Superior temporal gyrus (tissue), 1 donor: ENCODE measurements around the gene SORCS2.

Source experiments
- DNase-seq: peaks from one replicate; pipeline ENCODE4 v3.0.0-alpha.2; 2016; ENCODE audit errors: extremely low spot score

The SORCS2 gene

DNA sequence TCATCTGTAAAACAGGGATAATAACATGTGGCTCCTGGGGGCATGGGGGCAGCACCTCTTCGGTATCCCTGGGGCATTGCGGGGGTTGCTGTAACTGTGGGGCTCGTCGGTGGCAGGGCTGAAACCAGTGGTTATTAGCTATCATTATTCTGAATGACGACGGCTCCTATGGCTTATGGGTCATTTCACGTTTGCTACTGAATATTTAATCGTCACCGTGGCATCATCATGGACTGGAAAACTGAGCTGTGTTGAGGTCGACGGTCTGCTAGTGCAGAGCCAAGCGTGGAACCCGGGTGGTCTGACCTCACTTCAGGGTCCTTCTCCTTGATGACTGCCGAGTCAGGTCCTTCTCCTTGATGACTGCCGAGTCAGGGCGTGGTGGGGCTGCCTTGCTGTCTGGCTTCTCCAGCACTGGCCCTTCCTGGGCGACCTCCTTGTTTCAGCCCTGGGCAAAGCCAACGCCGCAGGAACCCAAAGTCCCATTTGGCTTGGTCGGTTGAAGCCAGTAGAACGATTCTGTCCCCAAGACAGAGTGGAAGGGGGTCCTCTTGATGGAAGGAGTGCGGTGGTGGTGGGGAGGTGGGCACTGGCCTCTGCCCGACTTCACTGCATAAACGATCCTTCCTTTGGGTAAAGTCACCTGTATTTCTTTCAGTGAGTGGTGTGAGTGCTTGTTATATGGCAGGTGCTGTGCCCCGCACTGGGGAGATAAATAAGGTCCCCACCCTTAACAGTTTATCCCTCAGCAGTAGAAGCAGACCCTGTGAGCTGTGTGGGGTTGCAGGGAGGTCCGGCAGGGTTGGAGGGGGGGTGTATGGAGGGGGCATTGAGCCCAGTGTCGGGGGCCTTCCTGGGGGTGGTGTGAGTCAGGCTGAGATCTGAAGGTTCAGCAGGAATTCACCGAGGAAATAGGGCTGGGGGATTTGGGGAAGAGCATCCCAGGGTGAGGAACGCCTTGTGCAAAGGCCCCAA, 201.6 kb downstream of the SORCS2 start:
- DNase-seq = no peak

DNA sequence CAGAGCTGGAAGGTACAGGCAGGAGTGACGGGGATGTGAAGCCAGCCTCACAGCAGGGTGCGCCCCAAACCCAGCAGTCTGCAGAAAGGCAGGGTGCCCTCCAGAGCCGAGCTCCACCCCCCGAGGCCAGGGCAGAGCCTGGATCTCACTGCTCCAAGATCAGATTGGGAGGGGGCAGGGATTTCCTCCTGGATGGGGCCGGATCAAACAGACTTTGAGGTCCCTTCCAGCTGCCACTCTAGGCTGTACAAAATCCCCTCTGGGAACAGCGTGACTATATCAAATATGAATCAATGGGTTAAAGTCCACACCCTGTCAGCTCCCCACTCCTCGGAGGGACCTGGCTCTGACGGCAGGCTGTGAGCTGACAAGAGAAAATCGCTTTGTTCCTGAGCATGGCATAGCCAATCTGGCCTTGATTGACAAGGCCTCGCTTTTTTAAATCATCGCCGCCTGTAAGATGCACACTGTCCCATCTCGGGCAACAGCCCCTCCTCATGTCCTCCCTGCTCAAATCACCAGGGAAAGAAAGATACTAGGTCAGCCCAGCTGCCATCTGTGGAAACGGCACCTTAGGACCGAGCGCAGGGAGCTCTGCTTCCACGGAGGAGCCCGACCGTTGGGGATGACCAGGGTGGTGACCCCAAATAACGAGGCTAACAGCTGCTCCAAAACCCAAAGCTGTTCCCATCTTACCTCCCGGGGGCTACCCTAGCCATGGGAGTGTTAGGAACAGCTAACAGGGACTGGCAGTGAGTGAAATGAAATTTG, 202.5 kb downstream of the SORCS2 start:
- DNase-seq = no peak

GRCh38 chr4:7395645-7396044, 203.3 kb downstream of the SORCS2 start:
- no peak for DNase-seq

GRCh38 chr4:7396186-7396910, 204.0 kb downstream of the SORCS2 start:
- no peak for DNase-seq

DNA sequence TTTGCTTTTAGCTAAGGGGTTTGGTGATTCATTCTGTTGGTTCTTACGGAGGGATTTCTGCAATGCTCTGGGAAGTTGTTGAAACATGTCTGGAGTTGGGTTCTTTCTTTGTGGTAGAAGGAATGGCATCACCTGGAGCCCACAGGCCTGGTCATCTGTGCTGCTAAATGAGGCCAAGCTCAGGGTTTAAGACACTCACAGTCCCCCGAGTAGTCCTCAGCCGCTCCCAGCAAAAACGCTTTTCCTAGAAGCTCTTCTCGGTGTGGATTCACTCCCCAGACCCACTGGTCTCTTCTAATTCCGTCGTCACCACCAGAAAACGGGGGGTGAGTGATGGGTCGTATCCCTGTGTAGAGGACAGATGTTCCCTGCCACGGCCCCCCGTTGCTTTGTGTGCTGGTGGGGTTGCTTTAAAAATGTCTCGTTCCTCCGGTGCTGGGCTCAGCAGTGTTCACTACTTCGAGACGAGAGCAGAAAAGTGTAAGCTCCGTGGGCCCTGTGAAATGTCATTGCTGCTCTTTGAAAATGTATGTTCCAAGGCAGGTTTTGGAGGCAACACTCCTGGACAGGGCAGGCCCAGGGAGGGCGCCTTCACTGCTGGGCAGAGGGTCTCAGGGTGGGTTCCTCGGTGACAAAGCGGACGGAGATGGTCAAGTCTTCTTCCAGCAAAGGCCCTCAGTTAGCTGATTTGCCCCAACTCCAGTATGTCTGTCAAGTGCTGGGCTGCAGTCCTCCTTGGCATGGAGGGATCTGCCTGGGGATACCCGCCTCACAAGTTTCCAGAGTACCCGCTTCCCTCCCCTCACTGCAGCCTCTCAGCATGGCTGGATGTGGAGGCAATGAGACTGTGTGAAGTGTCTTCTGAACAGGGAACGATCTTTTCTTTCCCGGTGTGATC, 205.1 kb downstream of the SORCS2 start:
- no peak for DNase-seq

GRCh38 chr4:7398104-7398423, 205.7 kb downstream of the SORCS2 start:
- DNase-seq = peak; percentile 36

GRCh38 chr4:7398788-7399439, 206.6 kb downstream of the SORCS2 start:
- DNase-seq = no peak

DNA sequence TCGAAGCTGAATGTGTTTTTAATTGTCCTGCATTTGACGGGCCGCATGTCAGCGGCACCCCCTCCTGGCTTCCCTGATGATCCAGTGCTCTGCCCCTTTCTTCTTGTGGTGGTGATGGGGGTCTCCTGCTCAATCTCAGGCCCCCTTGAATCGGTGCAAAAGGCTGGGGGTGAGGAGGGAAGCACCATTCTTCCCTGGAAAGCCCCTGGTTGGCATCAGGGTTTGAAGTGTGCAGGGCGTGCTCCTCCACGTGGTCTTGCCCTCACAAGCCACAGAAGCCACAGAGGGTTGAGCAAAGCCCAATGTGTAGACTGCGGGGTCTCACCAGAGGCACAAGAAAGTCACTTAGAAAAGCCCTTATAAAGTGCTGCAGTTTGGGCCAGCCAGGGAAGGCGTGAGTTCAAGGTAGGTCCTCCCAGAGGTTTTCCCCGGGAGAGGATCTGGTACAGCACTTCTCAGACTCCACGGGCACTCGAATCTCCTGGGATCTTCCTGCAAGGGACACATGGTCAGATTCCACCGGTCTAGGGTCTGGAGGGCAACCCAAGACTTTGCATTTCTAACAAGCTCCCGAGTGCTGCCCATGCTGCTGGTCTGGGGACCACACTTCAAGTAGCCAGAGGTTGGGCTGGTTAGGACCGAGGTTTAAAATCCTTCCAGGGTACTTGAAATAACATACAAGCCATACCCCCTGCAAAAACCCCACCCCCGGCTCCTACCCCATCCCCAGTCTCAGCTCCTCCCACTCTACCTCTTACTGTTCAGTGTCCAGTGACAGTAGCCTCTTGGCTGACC, 207.3 kb downstream of the SORCS2 start:
- DNase-seq = no peak

GRCh38 chr4:7400671-7401298, 208.4 kb downstream of the SORCS2 start:
- DNase-seq = no peak

GRCh38 chr4:7402526-7402925, 210.2 kb downstream of the SORCS2 start:
- DNase-seq = no peak

DNA sequence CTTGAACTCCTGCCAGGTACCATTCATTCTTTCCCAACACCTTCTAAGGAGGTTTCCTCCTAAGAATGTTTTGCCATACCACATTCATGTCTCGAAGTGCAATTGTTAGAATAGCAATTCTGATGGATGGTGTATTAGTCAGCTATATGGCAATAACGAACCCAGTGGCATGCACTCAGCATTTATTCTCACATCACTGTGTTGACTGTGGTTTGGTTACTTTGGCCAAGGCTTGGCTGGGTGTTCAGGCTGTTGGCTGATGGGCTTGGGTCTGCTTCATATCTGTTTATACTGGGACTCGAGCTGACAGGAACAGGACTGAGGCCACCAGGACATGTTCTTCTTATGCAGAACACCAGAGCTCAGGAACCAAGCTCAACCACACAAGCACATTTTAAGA, 210.7 kb downstream of the SORCS2 start:
- DNase-seq = no peak

GRCh38 chr4:7408166-7408565, 215.8 kb downstream of the SORCS2 start:
- DNase-seq = no peak

- no peak for DNase-seq
Observed at GRCh38 chr4:7410446-7410845, 218.1 kb downstream of the SORCS2 start.

DNA sequence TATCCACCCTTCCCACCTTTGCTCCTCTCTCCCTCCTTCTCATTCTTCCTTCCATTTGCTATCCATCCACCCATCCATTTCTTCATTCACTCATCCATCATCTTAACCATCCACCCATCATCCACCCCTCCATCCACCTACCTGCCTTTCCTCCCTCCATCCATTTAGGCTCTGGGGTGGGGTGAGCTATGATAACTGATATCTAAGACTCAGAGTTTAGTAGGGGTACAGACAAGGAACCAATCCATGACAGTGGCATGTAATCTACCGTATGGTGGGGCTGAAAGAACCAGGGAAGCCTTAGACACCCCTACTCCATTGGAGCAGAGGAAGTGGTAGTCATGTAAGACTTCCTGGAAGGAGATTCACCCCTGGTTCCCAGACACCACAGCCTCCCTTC, 219.2 kb downstream of the SORCS2 start:
- DNase-seq = no peak

DNA sequence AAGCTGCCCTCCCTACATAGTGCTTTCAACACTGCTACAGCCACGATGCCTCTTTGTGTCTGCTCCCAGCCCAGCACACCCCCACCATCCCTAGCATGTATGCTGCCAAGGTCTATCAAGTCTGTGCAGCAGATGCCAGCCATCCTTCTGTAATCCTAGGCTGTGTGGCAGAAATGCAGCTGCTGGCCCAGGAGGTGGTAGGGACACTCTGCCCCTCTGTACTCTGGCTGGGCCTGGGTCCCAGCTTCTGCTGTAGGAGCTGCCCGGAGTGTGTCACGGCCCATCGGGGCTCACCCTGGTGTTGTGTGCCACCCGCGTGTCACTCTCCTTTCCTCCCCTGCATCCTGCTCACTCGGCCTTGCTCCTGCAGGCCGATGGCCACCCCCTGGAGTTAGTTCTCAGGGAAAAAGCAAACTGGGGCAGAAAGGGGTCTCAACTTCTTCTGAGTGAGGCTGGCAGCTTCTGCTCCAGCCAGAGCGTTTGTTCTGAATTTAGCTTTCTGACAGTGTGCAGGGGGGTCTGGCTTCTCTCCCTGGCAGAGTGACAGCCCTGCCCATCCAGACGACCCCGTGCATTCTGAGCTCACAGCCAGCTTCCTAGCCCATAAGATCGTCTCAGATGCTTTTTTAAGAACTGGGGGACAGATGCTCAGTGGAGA, 219.7 kb downstream of the SORCS2 start:
- DNase-seq = no peak

- DNase-seq = no peak
Observed at GRCh38 chr4:7412554-7412912, 220.2 kb downstream of the SORCS2 start.

DNA sequence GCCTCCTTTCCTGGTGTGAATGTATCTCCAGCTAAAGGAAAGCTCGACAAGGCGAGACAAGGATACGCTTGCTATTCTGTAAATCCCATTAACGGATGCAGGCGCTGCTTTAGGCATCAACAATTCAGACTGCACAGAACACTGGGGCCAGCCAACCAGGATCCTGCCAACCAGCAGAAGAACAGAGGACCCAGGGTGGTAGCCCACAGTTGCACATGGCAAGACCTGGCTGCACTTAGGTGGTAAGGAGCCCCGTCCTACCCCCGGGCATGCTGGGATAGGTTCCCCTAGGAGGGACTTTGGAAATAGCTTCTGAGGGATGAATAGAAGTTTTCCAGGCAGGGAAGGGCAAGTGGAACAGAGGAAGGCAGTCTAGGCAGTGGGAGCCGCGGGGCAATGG, 221.7 kb downstream of the SORCS2 start:
- no peak for DNase-seq

- DNase-seq = no peak
Observed at GRCh38 chr4:7414736-7415510, 222.6 kb downstream of the SORCS2 start.
